Epithelial cell of proximal tubule (primary cell): ENCODE measurements around the gene TENM3. TPM values are rescaled to one million over a fixed set of nuclear protein-coding genes. Genes with fewer than 3 reads are reported as not detected.

ENCODE experiments used
- DNase-seq: peaks from one replicate; pipeline ENCODE4 v3.0.0-alpha.2; 2011; ENCODE audit warnings: low read depth
- H3K4me3 ChIP-seq: 2 replicates; pipeline ENCODE4 v1.5.1; 2011; ENCODE audit warnings: low read depth, mild to moderate bottlenecking, low read length
- total RNA-seq: library from RNA; depleted of rRNA; stranded (reverse); fragments of >200 nt; gene quantifications from 2 replicates; pipeline ENCODE4 v1.2.3, GENCODE V29; 2015
- TF ChIP-seq, protein P1 (sequence below): conservative IDR thresholded peaks from 2 replicates; pipeline ENCODE4 v1.5.1; 2012; ENCODE audit warnings: low read depth, mild to moderate bottlenecking, low read length

TENM3 gene
- total RNA-seq, 1 donor from 2014 or later: 2.4 TPM

DNA sequence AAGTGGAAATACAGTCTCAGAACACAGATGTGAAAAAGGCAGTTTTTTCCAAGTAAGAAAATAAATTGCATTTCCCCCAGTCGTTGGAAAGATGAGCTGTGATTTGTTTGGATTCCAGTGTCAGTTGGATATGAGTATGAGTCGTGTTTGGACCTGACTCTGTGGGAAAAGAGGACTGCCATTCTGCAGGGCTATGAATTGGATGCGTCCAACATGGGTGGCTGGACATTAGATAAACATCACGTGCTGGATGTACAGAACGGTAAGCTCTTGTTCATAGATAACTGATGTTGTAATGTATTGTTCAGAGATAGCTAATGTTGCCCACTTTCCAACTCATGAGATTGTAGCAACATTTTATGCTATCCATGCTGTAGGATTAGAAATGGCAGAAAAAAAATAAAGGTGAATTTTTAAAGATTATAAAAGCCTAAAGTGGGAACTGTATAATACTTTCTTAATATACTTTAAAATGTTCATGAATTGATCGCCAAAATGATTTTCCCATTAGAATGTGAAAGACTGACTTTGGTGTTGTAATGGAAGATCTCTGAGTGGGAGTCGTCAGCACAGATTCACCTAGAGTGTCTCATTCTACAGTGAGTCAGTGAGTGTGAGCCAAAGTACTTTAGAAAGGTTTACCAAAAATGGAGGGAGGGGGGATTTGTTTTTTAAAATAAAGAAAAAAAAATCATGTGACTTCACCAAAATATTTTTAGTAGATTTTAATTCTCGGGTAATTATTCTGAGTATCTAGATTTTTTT, 495.3 kb downstream of the TENM3 start:
- TF ChIP-seq, protein P1, sequence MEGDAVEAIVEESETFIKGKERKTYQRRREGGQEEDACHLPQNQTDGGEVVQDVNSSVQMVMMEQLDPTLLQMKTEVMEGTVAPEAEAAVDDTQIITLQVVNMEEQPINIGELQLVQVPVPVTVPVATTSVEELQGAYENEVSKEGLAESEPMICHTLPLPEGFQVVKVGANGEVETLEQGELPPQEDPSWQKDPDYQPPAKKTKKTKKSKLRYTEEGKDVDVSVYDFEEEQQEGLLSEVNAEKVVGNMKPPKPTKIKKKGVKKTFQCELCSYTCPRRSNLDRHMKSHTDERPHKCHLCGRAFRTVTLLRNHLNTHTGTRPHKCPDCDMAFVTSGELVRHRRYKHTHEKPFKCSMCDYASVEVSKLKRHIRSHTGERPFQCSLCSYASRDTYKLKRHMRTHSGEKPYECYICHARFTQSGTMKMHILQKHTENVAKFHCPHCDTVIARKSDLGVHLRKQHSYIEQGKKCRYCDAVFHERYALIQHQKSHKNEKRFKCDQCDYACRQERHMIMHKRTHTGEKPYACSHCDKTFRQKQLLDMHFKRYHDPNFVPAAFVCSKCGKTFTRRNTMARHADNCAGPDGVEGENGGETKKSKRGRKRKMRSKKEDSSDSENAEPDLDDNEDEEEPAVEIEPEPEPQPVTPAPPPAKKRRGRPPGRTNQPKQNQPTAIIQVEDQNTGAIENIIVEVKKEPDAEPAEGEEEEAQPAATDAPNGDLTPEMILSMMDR: no peak
- no peak for DNase-seq

DNA sequence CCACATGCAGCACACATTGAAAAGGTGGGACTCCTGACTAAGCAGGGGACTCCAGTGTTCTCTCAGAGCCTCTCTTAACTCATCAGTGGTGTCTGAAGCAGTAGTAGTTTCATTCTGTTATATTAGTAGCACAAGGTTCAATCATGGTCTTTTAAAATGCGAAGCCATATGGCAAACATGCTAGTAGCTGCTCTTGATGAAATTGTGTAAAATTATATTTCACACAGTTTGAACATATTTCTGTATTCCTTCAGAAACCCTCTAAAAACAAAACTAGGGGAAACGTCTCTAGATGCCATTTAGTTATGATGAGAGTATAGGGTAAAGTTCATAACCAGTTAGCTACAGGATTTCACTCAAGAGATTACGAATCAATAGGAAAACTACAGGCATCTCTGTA, 497.1 kb downstream of the TENM3 start:
- no peak overlapping the region for H3K4me3 ChIP-seq
- TF ChIP-seq, protein P1: no peak
- no peak for DNase-seq

More for the DNA sequence above, 495.3 kb downstream of the TENM3 start:
- no peak overlapping the region for H3K4me3 ChIP-seq

- DNase-seq: no peak
- no peak overlapping the region for H3K4me3 ChIP-seq
- TF ChIP-seq, protein P1: no peak
Measured at GRCh38 chr4:182741054-182741453, 497.9 kb downstream of the TENM3 start.

- no peak overlapping the region for H3K4me3 ChIP-seq
- TF ChIP-seq, protein P1: no peak
- DNase-seq: no peak
Measured at GRCh38 chr4:182741914-182742313, 498.7 kb downstream of the TENM3 start.

DNA sequence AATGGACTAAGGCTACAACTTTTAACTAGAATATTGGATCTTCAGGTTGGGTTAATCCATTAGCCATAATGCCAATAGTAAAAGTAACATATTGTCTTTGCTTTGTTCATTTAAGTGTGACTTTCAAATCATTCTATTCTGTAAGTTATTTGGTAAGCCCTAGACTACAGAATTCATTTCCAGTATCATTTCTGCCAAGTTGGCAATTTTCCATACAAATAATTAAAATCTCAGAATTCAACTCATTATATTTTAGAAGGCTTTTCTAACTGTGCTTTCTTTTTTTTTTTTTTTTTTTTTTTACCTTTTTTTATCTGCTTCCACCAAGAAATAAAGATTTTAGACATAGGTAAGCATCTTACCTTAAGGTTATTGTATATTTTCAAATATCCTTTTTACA, 500.6 kb downstream of the TENM3 start:
- TF ChIP-seq, protein P1: no peak
- no peak for DNase-seq
- H3K4me3 ChIP-seq: no peak overlapping the region

DNA sequence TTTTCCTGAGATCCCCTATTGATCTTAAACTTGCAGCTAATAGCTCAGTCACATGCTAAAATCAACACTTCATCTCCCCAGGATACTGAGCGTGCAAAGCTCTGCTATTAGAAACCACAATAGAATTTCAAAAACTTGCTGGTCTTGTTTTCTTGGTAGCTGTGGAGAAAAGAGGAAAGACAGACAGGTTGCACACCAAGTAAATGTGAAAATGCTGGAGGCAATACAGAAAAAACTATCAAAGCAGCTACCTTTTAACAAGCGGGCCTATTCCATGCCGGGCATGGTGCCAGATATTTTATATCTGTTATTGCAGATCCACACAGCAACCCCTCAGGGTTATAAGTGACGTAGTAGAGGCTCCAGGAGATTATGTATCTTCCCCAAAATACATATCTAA, 502.0 kb downstream of the TENM3 start:
- DNase-seq: no peak
- H3K4me3 ChIP-seq: no peak overlapping the region
- TF ChIP-seq, protein P1: no peak

DNA sequence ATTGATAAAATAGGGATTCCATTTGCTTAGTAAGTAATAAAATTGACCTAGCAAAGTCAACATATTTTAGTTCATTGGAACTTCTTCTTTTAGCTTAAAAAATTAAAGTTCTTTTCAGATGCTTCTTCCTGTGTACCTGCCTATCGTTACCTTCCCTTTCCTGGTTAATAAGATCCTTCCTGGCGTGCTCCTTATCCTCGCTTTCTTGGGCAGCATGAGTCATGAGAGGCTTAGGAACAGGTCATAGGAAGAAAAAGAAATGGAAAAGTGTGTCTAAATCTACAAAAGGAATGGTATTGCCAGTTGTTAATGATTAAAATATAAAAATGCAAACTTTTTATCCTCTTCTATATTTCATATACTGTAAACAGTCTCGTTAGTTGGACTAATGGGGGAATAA, 503.7 kb downstream of the TENM3 start:
- DNase-seq: no peak
- no peak overlapping the region for H3K4me3 ChIP-seq
- TF ChIP-seq, protein P1: no peak
